ENCODE data around the gene CEP295NL. TPM values are rescaled to one million over a fixed set of nuclear protein-coding genes. Genes with fewer than 3 reads are reported as not detected.

Gene CEP295NL
- total and polyA plus RNA-seq, 2 of the 8 experiments (the other 6 are each of a cell fraction or from before 2014, with no cell fraction given), result 0.06 to 2.0 TPM

- TF ChIP-seq, protein P1, sequence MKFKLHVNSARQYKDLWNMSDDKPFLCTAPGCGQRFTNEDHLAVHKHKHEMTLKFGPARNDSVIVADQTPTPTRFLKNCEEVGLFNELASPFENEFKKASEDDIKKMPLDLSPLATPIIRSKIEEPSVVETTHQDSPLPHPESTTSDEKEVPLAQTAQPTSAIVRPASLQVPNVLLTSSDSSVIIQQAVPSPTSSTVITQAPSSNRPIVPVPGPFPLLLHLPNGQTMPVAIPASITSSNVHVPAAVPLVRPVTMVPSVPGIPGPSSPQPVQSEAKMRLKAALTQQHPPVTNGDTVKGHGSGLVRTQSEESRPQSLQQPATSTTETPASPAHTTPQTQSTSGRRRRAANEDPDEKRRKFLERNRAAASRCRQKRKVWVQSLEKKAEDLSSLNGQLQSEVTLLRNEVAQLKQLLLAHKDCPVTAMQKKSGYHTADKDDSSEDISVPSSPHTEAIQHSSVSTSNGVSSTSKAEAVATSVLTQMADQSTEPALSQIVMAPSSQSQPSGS (IDR thresholded peaks at IDR 0.05; ENCODE audit: low read length), result no peak
- no peak for TF ChIP-seq HDAC2 (IDR thresholded peaks at IDR 0.05; ENCODE audit: borderline replicate concordance in 1 of 2, low read depth in 2 of 2, low read length in 2 of 2)
- TF ChIP-seq NANOG (IDR thresholded peaks at IDR 0.05; ENCODE audit: insufficient read depth, low read depth, low read length, poor library complexity, severe bottlenecking), result no peak
- TF ChIP-seq KDM4A (IDR thresholded peaks at IDR 0.05; ENCODE audit: low read depth, low read length, severe bottlenecking), result no peak
These were observed 16.0 kb upstream of the CEP295NL start (continued) for GRCh38 chr17:78918979-78919378.

Data from H1 (cell line).